Sigmoid colon (tissue), 4 donors: ENCODE measurements around the gene ENTPD5.

Experiments used
- CTCF ChIP-seq, 4 experiments: fragments of 450-650 bp in 3 of 4; fragments of 200-600 bp in 1 of 4; IDR thresholded peaks; one replicate each; pipeline ENCODE4 v1.5.1; 2016 to 2019; ENCODE audit warnings: antibody characterized with exemption in 4 of 4, mild to moderate bottlenecking in 3 of 4, moderate library complexity in 2 of 4
- POLR2A ChIP-seq, 2 donors: fragments of 450-650 bp; IDR thresholded peaks; one replicate each; pipeline ENCODE4 v1.6.1; 2016; ENCODE audit warnings: antibody characterized with exemption in 2 of 2, mild to moderate bottlenecking in 2 of 2, moderate library complexity in 2 of 2
- POLR2AphosphoS5 ChIP-seq, 4 donors: sonication (generic); formaldehyde crosslinking; IDR thresholded peaks; one replicate each; pipeline ENCODE4 v1.6.1; 2017; ENCODE audit warnings: antibody characterized with exemption in 4 of 4

DNA sequence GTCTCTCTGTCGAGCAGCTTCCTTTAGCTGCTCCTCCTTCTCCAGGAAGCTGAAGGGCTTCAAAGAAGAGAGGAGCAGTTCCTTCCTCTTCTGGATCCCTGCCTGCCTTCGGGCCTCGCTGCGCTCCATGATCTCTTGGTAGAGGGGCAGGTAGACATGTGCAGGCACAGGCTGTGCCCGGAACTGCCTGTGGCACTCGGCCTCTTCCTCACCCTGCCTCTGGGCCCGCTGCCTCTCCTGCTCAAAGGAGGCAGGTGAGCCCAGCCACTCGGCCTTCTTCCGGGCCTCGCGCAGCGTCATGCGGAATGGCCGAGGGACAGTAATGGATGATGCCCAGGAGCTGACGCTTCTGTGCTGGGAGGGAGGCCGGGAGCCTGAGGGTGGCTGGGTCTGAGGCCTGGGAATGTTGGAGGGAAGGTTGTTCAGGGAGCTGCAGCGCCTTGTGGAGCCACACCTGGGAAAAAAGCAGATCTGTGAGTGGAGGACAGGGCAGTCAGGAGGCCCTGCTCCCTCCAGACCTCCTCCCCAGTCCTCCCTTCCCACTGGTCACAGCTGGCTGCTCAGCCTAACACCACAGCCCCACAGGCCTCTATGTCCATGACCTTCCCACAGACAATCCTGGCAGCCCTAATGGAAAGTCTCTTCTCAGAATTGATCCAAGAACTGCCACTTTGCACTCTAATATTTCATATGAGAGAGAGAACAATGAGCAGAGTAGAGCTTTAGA, 74.5 kb downstream of the ENTPD5 start:
- TF ChIP-seq POLR2AphosphoS5 (IDR thresholded peaks at IDR 0.05) (no peak), CTCF (IDR thresholded peaks at IDR 0.05) (no peak), POLR2A (IDR thresholded peaks at IDR 0.05) (no peak)
